ENCODE results near the gene TMPRSS5.

TMPRSS5 gene

DNA sequence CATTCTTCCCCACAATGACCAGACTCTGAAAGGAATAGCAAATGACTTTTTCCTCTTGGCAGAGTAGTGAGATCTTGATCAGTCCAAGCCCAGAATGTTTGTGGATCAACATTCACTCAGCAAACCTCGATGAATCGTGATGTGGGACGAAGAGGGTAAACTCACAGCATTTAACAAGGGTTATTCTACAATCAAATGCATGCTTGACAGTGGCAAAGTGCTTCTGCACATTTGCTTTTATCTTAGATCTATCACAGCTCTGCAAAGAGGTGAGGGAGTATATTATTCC is 31.8 kb downstream of the TMPRSS5 start:
- no peak for TF ChIP-seq FOXM1 (IDR thresholded peaks at IDR 0.05; ENCODE audit: borderline replicate concordance, low read depth)
- TF ChIP-seq, protein P1, sequence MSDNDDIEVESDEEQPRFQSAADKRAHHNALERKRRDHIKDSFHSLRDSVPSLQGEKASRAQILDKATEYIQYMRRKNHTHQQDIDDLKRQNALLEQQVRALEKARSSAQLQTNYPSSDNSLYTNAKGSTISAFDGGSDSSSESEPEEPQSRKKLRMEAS (IDR thresholded peaks at IDR 0.05) = no peak
- TF ChIP-seq ZBTB7A (IDR thresholded peaks at IDR 0.05; ENCODE audit: low read depth) = no peak

DNA sequence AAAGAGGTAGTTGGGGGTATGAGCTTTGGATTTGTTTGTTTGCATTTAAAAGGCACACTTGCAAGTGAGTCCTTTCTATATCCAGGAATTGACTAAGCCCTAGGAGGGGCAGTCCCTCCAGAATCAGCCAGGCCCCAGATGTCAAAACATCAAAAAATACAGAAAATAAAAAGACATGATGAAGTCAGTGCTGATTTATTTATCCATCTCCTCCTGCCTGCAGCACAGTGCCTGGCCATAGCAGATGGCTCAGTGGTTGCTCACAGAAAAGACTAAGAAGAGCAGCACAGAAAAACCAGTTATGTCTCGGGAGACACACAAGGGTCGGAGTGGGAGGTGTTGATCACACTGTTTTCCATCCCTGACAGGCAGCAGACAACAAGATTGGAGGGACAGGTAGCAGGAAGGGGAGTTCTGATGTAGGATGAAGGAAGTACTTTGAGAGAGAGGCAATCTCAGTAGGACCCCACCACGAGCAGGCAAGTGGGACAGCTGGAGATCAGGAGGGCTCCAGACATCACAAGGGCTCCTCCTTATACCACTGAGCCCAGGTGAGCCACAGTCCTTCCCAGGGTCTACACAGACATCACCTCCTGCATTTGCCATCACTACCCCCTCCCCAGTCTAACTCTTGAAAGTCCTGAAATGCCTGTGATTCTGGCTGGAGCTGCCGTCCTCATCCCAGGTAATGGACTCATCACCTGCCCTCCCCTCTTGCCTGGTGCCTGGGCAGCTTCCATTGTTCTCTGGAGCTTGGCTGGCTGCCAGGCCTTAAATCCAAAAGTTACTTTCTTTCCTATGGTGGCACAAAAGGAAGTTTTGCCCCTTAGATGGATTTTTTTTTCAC is 32.3 kb downstream of the TMPRSS5 start:
- TF ChIP-seq CEBPB (IDR thresholded peaks at IDR 0.05) = no peak
- peak; percentile 55; the same call in 1 of the 2 replicates for TF ChIP-seq NFIC (IDR thresholded peaks at IDR 0.05)

DNA sequence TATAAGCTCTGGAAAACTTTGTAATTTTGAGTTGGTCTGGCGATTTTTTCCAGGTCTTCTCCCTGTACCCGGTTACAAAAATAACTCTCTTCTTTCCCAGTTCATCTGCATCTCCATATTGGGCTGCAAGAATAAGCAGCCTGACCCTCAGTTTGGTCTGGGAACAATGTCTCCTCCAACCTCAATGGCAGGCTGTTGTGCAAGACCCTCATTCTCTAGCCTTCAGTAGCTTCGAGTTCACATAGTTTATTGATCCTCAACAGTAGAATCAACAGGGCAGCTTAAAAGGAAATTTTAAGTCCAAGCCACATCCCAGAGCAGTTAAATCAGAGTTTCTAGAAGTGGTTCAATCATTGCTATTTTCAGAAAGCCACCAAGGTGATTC is 35.3 kb downstream of the TMPRSS5 start:
- TF ChIP-seq FOXM1 (IDR thresholded peaks at IDR 0.05; ENCODE audit: borderline replicate concordance, low read depth) (no peak), TCF12 (IDR thresholded peaks at IDR 0.05; ENCODE audit: low read depth) (no peak), CEBPB (IDR thresholded peaks at IDR 0.05) (no peak), TAF1 (IDR thresholded peaks at IDR 0.05; ENCODE audit: low read depth) (no peak)

DNA sequence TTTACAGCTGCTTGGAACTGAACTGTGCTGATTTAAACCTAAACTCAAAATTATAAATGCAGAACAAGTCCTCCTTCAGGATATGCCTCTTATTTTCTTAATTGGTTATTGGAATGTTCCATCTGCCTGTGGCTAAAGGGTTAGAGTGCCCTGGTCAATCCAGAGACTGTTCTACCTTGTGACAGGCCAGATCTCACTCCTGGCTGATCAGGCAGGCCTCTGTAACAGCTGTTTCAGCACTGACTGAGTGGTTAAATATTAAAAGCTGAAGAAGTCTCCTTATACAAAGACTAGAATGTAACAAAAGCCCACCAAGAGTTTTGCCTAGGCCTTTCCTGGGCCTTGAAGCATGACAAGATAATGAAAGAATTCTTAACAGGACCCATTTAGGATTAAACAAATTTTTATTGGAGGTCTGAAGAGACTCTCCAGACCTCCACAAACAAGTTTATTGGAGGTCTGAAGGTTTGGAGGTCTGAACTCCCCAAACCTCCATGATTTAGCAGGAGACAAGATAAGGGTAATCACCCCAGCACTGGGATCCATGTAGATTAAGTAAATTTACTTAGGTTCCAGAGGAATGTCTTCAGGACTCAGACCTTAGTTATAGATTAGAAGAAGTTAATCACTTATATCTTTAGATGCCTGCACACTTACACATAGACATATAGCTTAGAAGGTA is 35.8 kb downstream of the TMPRSS5 start:
- no peak for TF ChIP-seq YY1 (IDR thresholded peaks at IDR 0.05; ENCODE audit: low read depth)
- no peak for TF ChIP-seq EGR1 (IDR thresholded peaks at IDR 0.05)
- TF ChIP-seq TCF12 (IDR thresholded peaks at IDR 0.05; ENCODE audit: low read depth) = no peak
- TF ChIP-seq, protein P1 (IDR thresholded peaks at IDR 0.05) = no peak
- no peak for TF ChIP-seq CREB1 (IDR thresholded peaks at IDR 0.05; ENCODE audit: low read depth)
- TF ChIP-seq, protein P2, sequence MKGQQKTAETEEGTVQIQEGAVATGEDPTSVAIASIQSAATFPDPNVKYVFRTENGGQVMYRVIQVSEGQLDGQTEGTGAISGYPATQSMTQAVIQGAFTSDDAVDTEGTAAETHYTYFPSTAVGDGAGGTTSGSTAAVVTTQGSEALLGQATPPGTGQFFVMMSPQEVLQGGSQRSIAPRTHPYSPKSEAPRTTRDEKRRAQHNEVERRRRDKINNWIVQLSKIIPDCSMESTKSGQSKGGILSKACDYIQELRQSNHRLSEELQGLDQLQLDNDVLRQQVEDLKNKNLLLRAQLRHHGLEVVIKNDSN (IDR thresholded peaks at IDR 0.05) = no peak
- TF ChIP-seq TEAD4 (IDR thresholded peaks at IDR 0.05) = no peak
- no peak for TF ChIP-seq TAF1 (IDR thresholded peaks at IDR 0.05; ENCODE audit: low read depth)
- TF ChIP-seq FOXM1 (IDR thresholded peaks at IDR 0.05; ENCODE audit: borderline replicate concordance, low read depth) = no peak
- TF ChIP-seq RAD21 (IDR thresholded peaks at IDR 0.05; ENCODE audit: low read depth) = no peak
- TF ChIP-seq, protein P3, sequence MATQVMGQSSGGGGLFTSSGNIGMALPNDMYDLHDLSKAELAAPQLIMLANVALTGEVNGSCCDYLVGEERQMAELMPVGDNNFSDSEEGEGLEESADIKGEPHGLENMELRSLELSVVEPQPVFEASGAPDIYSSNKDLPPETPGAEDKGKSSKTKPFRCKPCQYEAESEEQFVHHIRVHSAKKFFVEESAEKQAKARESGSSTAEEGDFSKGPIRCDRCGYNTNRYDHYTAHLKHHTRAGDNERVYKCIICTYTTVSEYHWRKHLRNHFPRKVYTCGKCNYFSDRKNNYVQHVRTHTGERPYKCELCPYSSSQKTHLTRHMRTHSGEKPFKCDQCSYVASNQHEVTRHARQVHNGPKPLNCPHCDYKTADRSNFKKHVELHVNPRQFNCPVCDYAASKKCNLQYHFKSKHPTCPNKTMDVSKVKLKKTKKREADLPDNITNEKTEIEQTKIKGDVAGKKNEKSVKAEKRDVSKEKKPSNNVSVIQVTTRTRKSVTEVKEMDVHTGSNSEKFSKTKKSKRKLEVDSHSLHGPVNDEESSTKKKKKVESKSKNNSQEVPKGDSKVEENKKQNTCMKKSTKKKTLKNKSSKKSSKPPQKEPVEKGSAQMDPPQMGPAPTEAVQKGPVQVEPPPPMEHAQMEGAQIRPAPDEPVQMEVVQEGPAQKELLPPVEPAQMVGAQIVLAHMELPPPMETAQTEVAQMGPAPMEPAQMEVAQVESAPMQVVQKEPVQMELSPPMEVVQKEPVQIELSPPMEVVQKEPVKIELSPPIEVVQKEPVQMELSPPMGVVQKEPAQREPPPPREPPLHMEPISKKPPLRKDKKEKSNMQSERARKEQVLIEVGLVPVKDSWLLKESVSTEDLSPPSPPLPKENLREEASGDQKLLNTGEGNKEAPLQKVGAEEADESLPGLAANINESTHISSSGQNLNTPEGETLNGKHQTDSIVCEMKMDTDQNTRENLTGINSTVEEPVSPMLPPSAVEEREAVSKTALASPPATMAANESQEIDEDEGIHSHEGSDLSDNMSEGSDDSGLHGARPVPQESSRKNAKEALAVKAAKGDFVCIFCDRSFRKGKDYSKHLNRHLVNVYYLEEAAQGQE (IDR thresholded peaks at IDR 0.05; ENCODE audit: low read depth) = no peak
- no peak for TF ChIP-seq ZBTB7A (IDR thresholded peaks at IDR 0.05; ENCODE audit: low read depth)
- TF ChIP-seq NFIC (IDR thresholded peaks at IDR 0.05) = no peak

DNA sequence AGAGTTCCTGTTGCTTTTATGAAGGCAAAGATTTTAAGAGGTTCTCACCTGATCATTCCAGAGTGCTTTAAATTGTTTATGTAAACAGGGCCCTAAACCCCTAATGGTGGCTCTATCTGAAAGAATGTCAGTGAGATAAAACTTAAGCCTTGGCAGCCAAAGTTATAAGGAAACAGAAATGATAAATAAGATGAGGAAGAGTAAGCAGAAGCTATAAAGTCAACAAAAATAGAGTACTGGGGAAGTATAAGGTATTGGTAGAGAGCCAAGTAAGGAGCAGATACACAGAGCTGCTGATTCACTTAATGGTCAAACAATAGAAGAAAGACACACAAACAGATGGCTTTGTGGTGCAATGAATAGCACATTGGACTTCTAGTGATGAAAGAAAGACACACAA is 37.9 kb downstream of the TMPRSS5 start:
- no peak for TF ChIP-seq RAD21 (IDR thresholded peaks at IDR 0.05; ENCODE audit: low read depth)
- TF ChIP-seq, protein P3 (IDR thresholded peaks at IDR 0.05; ENCODE audit: low read depth) = no peak
- TF ChIP-seq YY1 (IDR thresholded peaks at IDR 0.05; ENCODE audit: low read depth) = no peak
- no peak for TF ChIP-seq TEAD4 (IDR thresholded peaks at IDR 0.05)
- no peak for TF ChIP-seq CEBPB (IDR thresholded peaks at IDR 0.05)
- TF ChIP-seq ZBTB7A (IDR thresholded peaks at IDR 0.05; ENCODE audit: low read depth) = no peak
- TF ChIP-seq, protein P1 (IDR thresholded peaks at IDR 0.05) = no peak
- TF ChIP-seq TCF12 (IDR thresholded peaks at IDR 0.05; ENCODE audit: low read depth) = no peak
- TF ChIP-seq, protein P2 (IDR thresholded peaks at IDR 0.05) = no peak
- TF ChIP-seq TAF1 (IDR thresholded peaks at IDR 0.05; ENCODE audit: low read depth) = no peak
- TF ChIP-seq CREB1 (IDR thresholded peaks at IDR 0.05; ENCODE audit: low read depth) = no peak
- TF ChIP-seq EGR1 (IDR thresholded peaks at IDR 0.05) = no peak
- no peak for TF ChIP-seq EP300 (IDR thresholded peaks at IDR 0.05; ENCODE audit: borderline replicate concordance)

DNA sequence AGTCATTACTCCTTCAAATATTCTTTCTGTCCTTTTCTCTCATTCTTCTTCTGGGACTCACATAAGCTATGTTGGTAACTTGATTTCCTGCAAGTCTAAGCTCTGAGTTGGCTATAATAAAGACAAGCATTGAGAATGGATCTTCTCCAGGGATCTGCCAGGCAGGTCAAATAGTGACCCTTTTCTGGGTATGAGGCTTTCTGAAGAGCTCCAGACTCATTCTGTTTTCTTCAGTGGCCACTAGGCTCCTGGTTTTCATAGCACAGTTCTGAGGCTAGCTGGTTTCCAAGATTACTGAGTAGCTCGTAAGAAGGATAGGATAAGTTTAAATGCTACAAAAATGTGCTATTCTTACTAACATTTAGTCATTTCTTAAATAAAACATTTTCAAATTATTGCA is 38.3 kb downstream of the TMPRSS5 start:
- TF ChIP-seq CEBPB (IDR thresholded peaks at IDR 0.05) (no peak), TCF12 (IDR thresholded peaks at IDR 0.05; ENCODE audit: low read depth) (no peak), RAD21 (IDR thresholded peaks at IDR 0.05; ENCODE audit: low read depth) (no peak), ZBTB7A (IDR thresholded peaks at IDR 0.05; ENCODE audit: low read depth) (no peak), TAF1 (IDR thresholded peaks at IDR 0.05; ENCODE audit: low read depth) (no peak), CREB1 (IDR thresholded peaks at IDR 0.05; ENCODE audit: low read depth) (no peak), YY1 (IDR thresholded peaks at IDR 0.05; ENCODE audit: low read depth) (no peak), FOXM1 (IDR thresholded peaks at IDR 0.05; ENCODE audit: borderline replicate concordance, low read depth) (no peak), EP300 (IDR thresholded peaks at IDR 0.05; ENCODE audit: borderline replicate concordance) (no peak), NFIC (IDR thresholded peaks at IDR 0.05) (no peak), TEAD4 (IDR thresholded peaks at IDR 0.05) (no peak), EGR1 (IDR thresholded peaks at IDR 0.05) (no peak)
- TF ChIP-seq, protein P1 (IDR thresholded peaks at IDR 0.05) = no peak
- TF ChIP-seq, protein P3 (IDR thresholded peaks at IDR 0.05; ENCODE audit: low read depth) = no peak
- TF ChIP-seq, protein P2 (IDR thresholded peaks at IDR 0.05) = no peak

All from Ishikawa (cell line).